ENCODE results near the gene HRH1.

Gene HRH1

GRCh38 chr3:11136830-11137626 is 17.3 kb upstream of the HRH1 start:
- H3K36me3 Mint-ChIP-seq = no peaks in the 10 kb centered on the region
- H3K27ac Mint-ChIP-seq = no peak overlapping the region
- H3K4me3 Mint-ChIP-seq = no peak overlapping the region

GRCh38 chr3:11137627-11137959 is 16.7 kb upstream of the HRH1 start:
- H3K9me3 Mint-ChIP-seq = no peaks in the 10 kb centered on the region
- H3K27ac Mint-ChIP-seq = no peak overlapping the region
- H3K36me3 Mint-ChIP-seq = no peaks in the 10 kb centered on the region
- H3K27me3 Mint-ChIP-seq = peaks cover 3% of the 10 kb centered on the region
- H3K4me1 Mint-ChIP-seq = peaks cover 6% of the 10 kb centered on the region
- H3K4me3 Mint-ChIP-seq = no peak overlapping the region

More at GRCh38 chr3:11136830-11137626, 17.3 kb upstream of the HRH1 start:
- Mint-ChIP-seq H3K9me3 (no peaks in the 10 kb centered on the region), H3K4me1 (peaks cover 6% of the 10 kb centered on the region), H3K27me3 (peaks cover 3% of the 10 kb centered on the region)

- Mint-ChIP-seq H3K36me3 (no peaks in the 10 kb centered on the region), H3K9me3 (no peaks in the 10 kb centered on the region), H3K4me1 (peaks cover 6% of the 10 kb centered on the region), H3K27me3 (peaks cover 3% of the 10 kb centered on the region), H3K4me3 (no peak overlapping the region), H3K27ac (no peak overlapping the region)
These were observed 15.9 kb upstream of the HRH1 start for GRCh38 chr3:11138371-11138770.

GRCh38 chr3:11140030-11140712 is 14.1 kb upstream of the HRH1 start:
- Mint-ChIP-seq H3K27ac (no peak overlapping the region), H3K36me3 (no peaks in the 10 kb centered on the region), H3K4me3 (no peak overlapping the region), H3K27me3 (peaks cover 3% of the 10 kb centered on the region), H3K4me1 (peaks cover 6% of the 10 kb centered on the region), H3K9me3 (peaks cover 4% of the 10 kb centered on the region)

- Mint-ChIP-seq H3K27me3 (peaks cover 3% of the 10 kb centered on the region), H3K9me3 (peaks cover 4% of the 10 kb centered on the region), H3K4me1 (peaks cover 6% of the 10 kb centered on the region), H3K4me3 (no peak overlapping the region), H3K27ac (no peak overlapping the region), H3K36me3 (no peaks in the 10 kb centered on the region)
These were observed 13.6 kb upstream of the HRH1 start for GRCh38 chr3:11140713-11141104.

- Mint-ChIP-seq H3K27ac (no peak overlapping the region), H3K4me3 (no peak overlapping the region), H3K27me3 (peaks cover 8% of the 10 kb centered on the region), H3K9me3 (peaks cover 4% of the 10 kb centered on the region), H3K4me1 (peaks cover 6% of the 10 kb centered on the region), H3K36me3 (no peaks in the 10 kb centered on the region)
These were observed 10.8 kb upstream of the HRH1 start for GRCh38 chr3:11143476-11143875.

- Mint-ChIP-seq H3K4me3 (no peak overlapping the region), H3K36me3 (no peaks in the 10 kb centered on the region), H3K27me3 (peaks cover 9% of the 10 kb centered on the region), H3K4me1 (peaks cover 6% of the 10 kb centered on the region), H3K27ac (no peak overlapping the region), H3K9me3 (peaks cover 4% of the 10 kb centered on the region)
These were observed 9.3 kb upstream of the HRH1 start for GRCh38 chr3:11144996-11145395.

- no peak overlapping the region for H3K4me3 Mint-ChIP-seq
- peaks cover 6% of the 10 kb centered on the region for H3K27me3 Mint-ChIP-seq
- no peaks in the 10 kb centered on the region for H3K4me1 Mint-ChIP-seq
- H3K27ac Mint-ChIP-seq = no peak overlapping the region
- H3K36me3 Mint-ChIP-seq = no peaks in the 10 kb centered on the region
- peaks cover 4% of the 10 kb centered on the region for H3K9me3 Mint-ChIP-seq
These were observed 8.4 kb upstream of the HRH1 start for GRCh38 chr3:11145888-11146287.

- Mint-ChIP-seq H3K4me1 (no peaks in the 10 kb centered on the region), H3K27ac (no peak overlapping the region), H3K9me3 (peaks cover 4% of the 10 kb centered on the region), H3K27me3 (peaks cover 7% of the 10 kb centered on the region), H3K36me3 (no peaks in the 10 kb centered on the region), H3K4me3 (no peak overlapping the region)
These were observed 7.3 kb upstream of the HRH1 start for GRCh38 chr3:11146773-11147660.

GRCh38 chr3:11150256-11150655 is 4.0 kb upstream of the HRH1 start:
- Mint-ChIP-seq H3K4me1 (peaks cover 11% of the 10 kb centered on the region), H3K36me3 (no peaks in the 10 kb centered on the region), H3K27ac (no peak overlapping the region), H3K9me3 (no peaks in the 10 kb centered on the region), H3K4me3 (no peak overlapping the region), H3K27me3 (peaks cover 18% of the 10 kb centered on the region)

GRCh38 chr3:11152301-11152700 is 2.0 kb upstream of the HRH1 start:
- Mint-ChIP-seq H3K4me3 (no peak overlapping the region), H3K4me1 (peaks cover 16% of the 10 kb centered on the region), H3K36me3 (no peaks in the 10 kb centered on the region), H3K9me3 (no peaks in the 10 kb centered on the region), H3K27ac (no peak overlapping the region), H3K27me3 (peaks cover 34% of the 10 kb centered on the region)

- H3K9me3 Mint-ChIP-seq = no peaks in the 10 kb centered on the region
- peaks cover 32% of the 10 kb centered on the region for H3K27me3 Mint-ChIP-seq
- peaks cover 16% of the 10 kb centered on the region for H3K4me1 Mint-ChIP-seq
- no peak overlapping the region for H3K4me3 Mint-ChIP-seq
- H3K27ac Mint-ChIP-seq = no peak overlapping the region
- H3K36me3 Mint-ChIP-seq = no peaks in the 10 kb centered on the region
These were observed 646 bp downstream of the HRH1 start for GRCh38 chr3:11154953-11155325.

GRCh38 chr3:11155341-11156025 is 1.2 kb downstream of the HRH1 start:
- no peaks in the 10 kb centered on the region for H3K36me3 Mint-ChIP-seq
- H3K9me3 Mint-ChIP-seq = no peaks in the 10 kb centered on the region
- no peak overlapping the region for H3K4me3 Mint-ChIP-seq
- H3K4me1 Mint-ChIP-seq = peaks cover 16% of the 10 kb centered on the region
- peaks cover 35% of the 10 kb centered on the region for H3K27me3 Mint-ChIP-seq
- no peak overlapping the region for H3K27ac Mint-ChIP-seq

- no peak overlapping the region for H3K27ac Mint-ChIP-seq
- no peak overlapping the region for H3K4me3 Mint-ChIP-seq
- no peaks in the 10 kb centered on the region for H3K36me3 Mint-ChIP-seq
- H3K9me3 Mint-ChIP-seq = no peaks in the 10 kb centered on the region
- peaks cover 36% of the 10 kb centered on the region for H3K27me3 Mint-ChIP-seq
- H3K4me1 Mint-ChIP-seq = peaks cover 16% of the 10 kb centered on the region
These were observed 1.7 kb downstream of the HRH1 start for GRCh38 chr3:11156026-11156410.

- Mint-ChIP-seq H3K36me3 (no peaks in the 10 kb centered on the region), H3K4me3 (no peak overlapping the region), H3K27me3 (peaks cover 34% of the 10 kb centered on the region), H3K4me1 (peaks cover 16% of the 10 kb centered on the region), H3K9me3 (no peaks in the 10 kb centered on the region), H3K27ac (no peak overlapping the region)
These were observed 3.1 kb downstream of the HRH1 start for GRCh38 chr3:11157421-11157820.
